ENCODE results near the gene REV1. TPM values are rescaled to one million over a fixed set of nuclear protein-coding genes. Genes with fewer than 3 reads are reported as not detected.
"Not testable (repeated sequence)": the region's sequence is repeated elsewhere in the genome, so short reads cannot be mapped to it uniquely, and the experiment has no call there.

The REV1 gene
- total and polyA plus RNA-seq, 2 experiments from 2014 or later, result 32.9 to 46.7 TPM

- TF ChIP-seq REST (IDR thresholded peaks at IDR 0.05; ENCODE audit: unreplicated experiment) (no peak), CTCF (conservative IDR thresholded peaks at IDR 0.05; ENCODE audit: low read depth in 2 of 2) (no peak), JUNB (IDR thresholded peaks at IDR 0.05; ENCODE audit: unreplicated experiment) (no peak)
Observed at GRCh38 chr2:99471654-99472599, 17.9 kb downstream of the REV1 start (continued).

- H3K4me1 Mint-ChIP-seq, result peaks cover 47% of the 10 kb centered on the region
- H3K9me3 Mint-ChIP-seq, result peaks cover 19% of the 10 kb centered on the region
- H3K4me2 ChIP-seq, result 0 out of 2 replicates have a peak overlapping the region, but pooled peaks have one; percentile 6
- no peak for DNase-seq (ENCODE audit: low spot score)
- peaks cover 6% of the 10 kb centered on the region for H4K20me1 ChIP-seq (replicated peaks; ENCODE audit: insufficient read depth)
- no peak overlapping the region for H3K27ac Mint-ChIP-seq
- peaks cover 22% of the 10 kb centered on the region for H3K36me3 Mint-ChIP-seq (ENCODE audit: low read depth)
- peaks cover 97% of the 10 kb centered on the region for H3K79me2 ChIP-seq (replicated peaks; ENCODE audit: insufficient read depth)
- peaks cover 5% of the 10 kb centered on the region for H3K27me3 Mint-ChIP-seq (ENCODE audit: insufficient read depth, low read depth, poor library complexity)
- ATAC-seq, result no peak
- no peak overlapping the region for H3K4me3 Mint-ChIP-seq
- no peaks in the 10 kb centered on the region for H3K27me3 ChIP-seq (ENCODE audit: insufficient read depth)
- no peaks in the 10 kb centered on the region for H3K9me2 ChIP-seq (ENCODE audit: insufficient read depth)
- H3K4me1 ChIP-seq (ENCODE audit: insufficient read depth), result peaks cover 55% of the 10 kb centered on the region
- no peak overlapping the region for H2AFZ ChIP-seq
- H3F3A ChIP-seq (replicated peaks; ENCODE audit: low read depth), result no peaks in the 10 kb centered on the region
- no peak overlapping the region for H3K4me3 ChIP-seq
- TF ChIP-seq EZH2phosphoT487 (IDR thresholded peaks at IDR 0.05; ENCODE audit: unreplicated experiment) (no peak), NANOG (IDR thresholded peaks at IDR 0.05; ENCODE audit: borderline replicate concordance) (no peak), ZNF114 (CRISPR knock-in tag; IDR thresholded peaks at IDR 0.05) (no peak)
- no peaks in the 10 kb centered on the region for H3K36me3 ChIP-seq (ENCODE audit: insufficient read depth)
- H3K27ac ChIP-seq (ENCODE audit: low read depth), result 0 out of 2 replicates have a peak overlapping the region, but pooled peaks have one; percentile 5
Observed at GRCh38 chr2:99470957-99471356, 18.9 kb downstream of the REV1 start.

GRCh38 chr2:99470459-99470858 lies 19.4 kb downstream of the REV1 start:
- Mint-ChIP-seq H3K9me3 (peaks cover 19% of the 10 kb centered on the region), H3K4me1 (peaks cover 45% of the 10 kb centered on the region), H3K36me3 (ENCODE audit: low read depth) (peaks cover 22% of the 10 kb centered on the region)
- not testable (repeated sequence) for H3K4me3 ChIP-seq; H3K27me3 Mint-ChIP-seq (ENCODE audit: insufficient read depth, low read depth, poor library complexity); H4K20me1 ChIP-seq (replicated peaks; ENCODE audit: insufficient read depth); H3K27me3 ChIP-seq (ENCODE audit: insufficient read depth); H3K4me3 Mint-ChIP-seq; ATAC-seq; H3K4me2 ChIP-seq; H3F3A ChIP-seq (replicated peaks; ENCODE audit: low read depth); H3K36me3 ChIP-seq (ENCODE audit: insufficient read depth); H3K27ac Mint-ChIP-seq; H3K27ac ChIP-seq (ENCODE audit: low read depth); H2AFZ ChIP-seq; H3K9me2 ChIP-seq (ENCODE audit: insufficient read depth)
- H3K4me1 ChIP-seq (ENCODE audit: insufficient read depth), result peaks cover 50% of the 10 kb centered on the region
- peak; percentile 37 for DNase-seq (ENCODE audit: low spot score)
- H3K79me2 ChIP-seq (replicated peaks; ENCODE audit: insufficient read depth), result peaks cover 97% of the 10 kb centered on the region

Data from GM23338 (cell line).